Measurements from ENCODE around the gene TRIM43B. TPM values are rescaled to one million over a fixed set of nuclear protein-coding genes. Genes with fewer than 3 reads are reported as not detected.
"Not testable (repeated sequence)": the region's sequence is repeated elsewhere in the genome, so short reads cannot be mapped to it uniquely, and the experiment has no call there.

Gene TRIM43B
- total RNA-seq, 1 experiment from 2014 or later, result not detected

- no peaks in the 10 kb centered on the region for H3K9me3 ChIP-seq
- TF ChIP-seq CTCF (IDR thresholded peaks at IDR 0.05; ENCODE audit: insufficient read depth in 1 of 2, low read depth in 1 of 2, low read length in 1 of 2, severe bottlenecking in 1 of 2, unreplicated experiment in 1 of 2), result no peak
- no TSS peak for BruUV-seq (replicated peaks)
- intact Hi-C loops (cut with micrococcal nuclease; ENCODE audit: unreplicated experiment), result no loop called here
- Mint-ChIP-seq H3K36me3 (ENCODE audit: insufficient read depth, unreplicated experiment) (no peaks in the 10 kb centered on the region), H3K27ac (ENCODE audit: unreplicated experiment) (no peak overlapping the region), H3K9me3 (ENCODE audit: unreplicated experiment) (no peaks in the 10 kb centered on the region), H3K4me3 (ENCODE audit: unreplicated experiment) (no peak overlapping the region), H3K27me3 (ENCODE audit: insufficient read depth, unreplicated experiment) (peaks cover 3% of the 10 kb centered on the region), H3K4me1 (ENCODE audit: low read depth, unreplicated experiment) (no peaks in the 10 kb centered on the region)
- no peak overlapping the region for H3K4me3 ChIP-seq (ENCODE audit: low read depth, low read length)
- no peaks in the 10 kb centered on the region for H3K4me1 ChIP-seq
- H3K27me3 ChIP-seq (replicated peaks; ENCODE audit: control insufficient read depth, insufficient read depth, low read length), result no peaks in the 10 kb centered on the region
- no peak for DNase-seq
- ChIA-PET POLR2A (no interaction called here), CTCF (no interaction called here)
- H3K36me3 ChIP-seq (ENCODE audit: control insufficient read depth, insufficient read depth, low read length), result no peaks in the 10 kb centered on the region
Measured at GRCh38 chr2:95514718-95515117, 30.2 kb upstream of the TRIM43B start.

DNA sequence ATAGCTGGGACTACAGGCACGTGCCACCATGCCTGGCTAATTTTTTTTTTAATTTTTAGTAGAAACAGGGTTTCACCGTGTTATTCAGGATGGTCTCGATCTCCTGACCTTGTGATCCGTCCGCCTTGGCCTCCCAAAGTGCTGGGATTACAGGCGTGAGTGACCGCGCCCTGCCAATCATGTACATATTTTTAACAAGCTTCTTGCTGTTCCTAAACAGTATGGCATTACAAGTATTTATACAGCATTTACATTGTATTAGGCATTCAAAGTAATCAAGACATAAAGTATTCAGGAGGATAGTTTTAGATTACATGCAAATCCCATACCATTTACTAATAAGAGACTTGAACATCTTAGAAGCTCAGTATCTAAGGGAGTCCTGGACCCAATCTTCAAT is 29.7 kb upstream of the TRIM43B start:
- H3K9me3 ChIP-seq; CTCF ChIA-PET; H3K27me3 ChIP-seq (replicated peaks; ENCODE audit: control insufficient read depth, insufficient read depth, low read length); DNase-seq; intact Hi-C loops (cut with micrococcal nuclease; ENCODE audit: unreplicated experiment); POLR2A ChIA-PET; H3K36me3 Mint-ChIP-seq (ENCODE audit: insufficient read depth, unreplicated experiment); H3K9me3 Mint-ChIP-seq (ENCODE audit: unreplicated experiment); H3K4me1 ChIP-seq; H3K4me1 Mint-ChIP-seq (ENCODE audit: low read depth, unreplicated experiment); H3K4me3 Mint-ChIP-seq (ENCODE audit: unreplicated experiment); H3K27me3 Mint-ChIP-seq (ENCODE audit: insufficient read depth, unreplicated experiment); H3K27ac Mint-ChIP-seq (ENCODE audit: unreplicated experiment); H3K36me3 ChIP-seq (ENCODE audit: control insufficient read depth, insufficient read depth, low read length); H3K4me3 ChIP-seq (ENCODE audit: low read depth, low read length); BruUV-seq (replicated peaks): not testable (repeated sequence)

DNA sequence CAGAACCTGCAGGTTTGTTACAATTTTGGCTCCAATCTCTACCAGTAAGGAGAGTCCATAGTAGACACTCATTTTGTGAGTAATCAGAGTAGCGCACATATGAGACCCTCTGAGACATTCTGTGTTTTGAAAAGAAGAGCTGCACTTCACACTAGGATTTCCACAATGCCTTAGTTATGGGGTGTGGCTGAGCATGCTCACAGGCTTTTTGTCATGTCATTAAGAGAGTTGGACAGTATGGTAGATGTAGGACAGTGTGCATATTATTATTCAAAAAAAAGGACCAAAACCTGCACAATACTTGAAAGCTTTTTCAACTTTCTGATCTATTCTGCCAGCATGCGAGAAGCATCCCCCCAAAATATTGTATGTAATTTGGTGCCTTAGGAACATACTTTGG is 24.9 kb upstream of the TRIM43B start:
- Mint-ChIP-seq H3K27ac (ENCODE audit: unreplicated experiment) (no peak overlapping the region), H3K36me3 (ENCODE audit: insufficient read depth, unreplicated experiment) (no peaks in the 10 kb centered on the region), H3K27me3 (ENCODE audit: insufficient read depth, unreplicated experiment) (peaks cover 2% of the 10 kb centered on the region), H3K4me1 (ENCODE audit: low read depth, unreplicated experiment) (no peaks in the 10 kb centered on the region), H3K9me3 (ENCODE audit: unreplicated experiment) (no peaks in the 10 kb centered on the region), H3K4me3 (ENCODE audit: unreplicated experiment) (no peak overlapping the region)
- no peaks in the 10 kb centered on the region for H3K27me3 ChIP-seq (replicated peaks; ENCODE audit: control insufficient read depth, insufficient read depth, low read length)
- intact Hi-C loops (cut with micrococcal nuclease; ENCODE audit: unreplicated experiment), result no loop called here
- no TSS peak for BruUV-seq (replicated peaks)
- ChIA-PET POLR2A (no interaction called here), CTCF (interaction anchor here (0.7 kb wide), 1 partner anchor 278 kb away, joined by 4 read pairs; no protein-coding TSS in a partner anchor)
- H3K4me3 ChIP-seq (ENCODE audit: low read depth, low read length), result no peak overlapping the region
- no peak for DNase-seq
- TF ChIP-seq CTCF (IDR thresholded peaks at IDR 0.05; ENCODE audit: insufficient read depth in 1 of 2, low read depth in 1 of 2, low read length in 1 of 2, severe bottlenecking in 1 of 2, unreplicated experiment in 1 of 2), result no peak
- H3K4me1 ChIP-seq, result no peaks in the 10 kb centered on the region
- H3K9me3 ChIP-seq, result no peaks in the 10 kb centered on the region
- no peaks in the 10 kb centered on the region for H3K36me3 ChIP-seq (ENCODE audit: control insufficient read depth, insufficient read depth, low read length)

- Histone ChIP-seq H3K36me3 (ENCODE audit: control insufficient read depth, insufficient read depth, low read length) (no peaks in the 10 kb centered on the region), H3K9me3 (no peaks in the 10 kb centered on the region), H3K4me1 (no peaks in the 10 kb centered on the region), H3K27me3 (replicated peaks; ENCODE audit: control insufficient read depth, insufficient read depth, low read length) (no peaks in the 10 kb centered on the region), H3K4me3 (ENCODE audit: low read depth, low read length) (no peak overlapping the region)
- Mint-ChIP-seq H3K4me3 (ENCODE audit: unreplicated experiment) (no peak overlapping the region), H3K36me3 (ENCODE audit: insufficient read depth, unreplicated experiment) (no peaks in the 10 kb centered on the region), H3K4me1 (ENCODE audit: low read depth, unreplicated experiment) (no peaks in the 10 kb centered on the region), H3K9me3 (ENCODE audit: unreplicated experiment) (no peaks in the 10 kb centered on the region), H3K27ac (ENCODE audit: unreplicated experiment) (no peak overlapping the region), H3K27me3 (ENCODE audit: insufficient read depth, unreplicated experiment) (peaks cover 4% of the 10 kb centered on the region)
- TF ChIP-seq CTCF (IDR thresholded peaks at IDR 0.05; ENCODE audit: insufficient read depth in 1 of 2, low read depth in 1 of 2, low read length in 1 of 2, severe bottlenecking in 1 of 2, unreplicated experiment in 1 of 2), result no peak
- CTCF ChIA-PET, result no interaction called here
- intact Hi-C loops (cut with micrococcal nuclease; ENCODE audit: unreplicated experiment), result no loop called here
- DNase-seq, result no peak
- BruUV-seq (replicated peaks), result no TSS peak
- POLR2A ChIA-PET, result no interaction called here
Measured at GRCh38 chr2:95505222-95505621, 20.7 kb upstream of the TRIM43B start.
